ENCODE data around the gene ATP8A2. TPM values are rescaled to one million over a fixed set of nuclear protein-coding genes. Genes with fewer than 3 reads are reported as not detected.

ATP8A2 gene
- total RNA-seq, 1 donor: 0.72 TPM

- H3K27me3 ChIP-seq (ENCODE audit: insufficient read depth, low read length): no peaks in the 10 kb centered on the region
- H3K4me2 ChIP-seq (ENCODE audit: insufficient read depth, low read length): no peak overlapping the region
- TF ChIP-seq CTCF (IDR thresholded peaks at IDR 0.05; ENCODE audit: extremely low read depth, low read depth, low read length): no peak
- H2AFZ ChIP-seq (ENCODE audit: low read length): no peak overlapping the region
- no peaks in the 10 kb centered on the region for H3K9me3 ChIP-seq (ENCODE audit: low read depth, low read length)
- no peaks in the 10 kb centered on the region for H3K4me1 ChIP-seq (ENCODE audit: insufficient read depth, low read length)
- no peak for DNase-seq (ENCODE audit: insufficient read length, low spot score, missing footprints)
- no peaks in the 10 kb centered on the region for H4K20me1 ChIP-seq (ENCODE audit: insufficient read depth, low read length)
- no peak overlapping the region for H3K27ac ChIP-seq (ENCODE audit: low read depth, low read length)
- no peaks in the 10 kb centered on the region for H3K36me3 ChIP-seq (ENCODE audit: insufficient read depth, low read length)
- no peaks in the 10 kb centered on the region for H3K79me2 ChIP-seq (ENCODE audit: insufficient read depth, low read length)
- no peak overlapping the region for H3K4me3 ChIP-seq (ENCODE audit: insufficient read depth, low read length)
Observed at GRCh38 chr13:25846222-25846984, 474.6 kb downstream of the ATP8A2 start.

- Histone ChIP-seq H2AFZ (ENCODE audit: low read length) (no peak overlapping the region), H3K4me3 (ENCODE audit: insufficient read depth, low read length) (no peak overlapping the region), H3K27me3 (ENCODE audit: insufficient read depth, low read length) (no peaks in the 10 kb centered on the region), H3K79me2 (ENCODE audit: insufficient read depth, low read length) (no peaks in the 10 kb centered on the region), H3K4me1 (ENCODE audit: insufficient read depth, low read length) (no peaks in the 10 kb centered on the region), H3K9me3 (ENCODE audit: low read depth, low read length) (no peaks in the 10 kb centered on the region), H3K4me2 (ENCODE audit: insufficient read depth, low read length) (no peak overlapping the region), H3K27ac (ENCODE audit: low read depth, low read length) (no peak overlapping the region), H4K20me1 (ENCODE audit: insufficient read depth, low read length) (no peaks in the 10 kb centered on the region), H3K36me3 (ENCODE audit: insufficient read depth, low read length) (no peaks in the 10 kb centered on the region)
- TF ChIP-seq CTCF (IDR thresholded peaks at IDR 0.05; ENCODE audit: extremely low read depth, low read depth, low read length): no peak
- DNase-seq (ENCODE audit: insufficient read length, low spot score, missing footprints): no peak
Observed at GRCh38 chr13:25847145-25847544, 475.4 kb downstream of the ATP8A2 start.

GRCh38 chr13:25847635-25848626 is 476.2 kb downstream of the ATP8A2 start:
- Histone ChIP-seq H4K20me1 (ENCODE audit: insufficient read depth, low read length) (no peaks in the 10 kb centered on the region), H2AFZ (ENCODE audit: low read length) (no peak overlapping the region), H3K27ac (ENCODE audit: low read depth, low read length) (no peak overlapping the region), H3K4me2 (ENCODE audit: insufficient read depth, low read length) (no peak overlapping the region), H3K27me3 (ENCODE audit: insufficient read depth, low read length) (no peaks in the 10 kb centered on the region), H3K4me3 (ENCODE audit: insufficient read depth, low read length) (no peak overlapping the region), H3K4me1 (ENCODE audit: insufficient read depth, low read length) (no peaks in the 10 kb centered on the region), H3K9me3 (ENCODE audit: low read depth, low read length) (no peaks in the 10 kb centered on the region), H3K79me2 (ENCODE audit: insufficient read depth, low read length) (no peaks in the 10 kb centered on the region), H3K36me3 (ENCODE audit: insufficient read depth, low read length) (no peaks in the 10 kb centered on the region)
- no peak for TF ChIP-seq CTCF (IDR thresholded peaks at IDR 0.05; ENCODE audit: extremely low read depth, low read depth, low read length)
- DNase-seq (ENCODE audit: insufficient read length, low spot score, missing footprints): no peak

Data from osteoblast (primary cell).